ENCODE results near the gene ARHGAP24. TPM values are rescaled to one million over a fixed set of nuclear protein-coding genes. Genes with fewer than 3 reads are reported as not detected.
A peak's percentile ranks its signal among the peaks of the same experiment; 100 is the strongest.

The ARHGAP24 gene
- total RNA-seq, 2 donors from 2014 or later = 34.0 to 42.0 TPM

- H3K4me1 ChIP-seq = peaks cover 0 to 21% of the 10 kb centered on the region in 2 donors
- no peaks in the 10 kb centered on the region for H3K9me3 ChIP-seq
- H3K27me3 ChIP-seq = no peaks in the 10 kb centered on the region
- no peak for DNase-seq (ENCODE audit: low spot score)
- no peak for TF ChIP-seq CTCF (IDR thresholded peaks at IDR 0.05)
- H3K4me3 ChIP-seq = no peak overlapping the region
- H3K36me3 ChIP-seq = no peaks in the 10 kb centered on the region
- peak overlapping the region; percentile 58 to 82 for H3K27ac ChIP-seq
Observed at GRCh38 chr4:85595098-85595775, 120.3 kb downstream of the ARHGAP24 start.

GRCh38 chr4:85595796-85596559 is 121.0 kb downstream of the ARHGAP24 start:
- no peak for TF ChIP-seq CTCF (IDR thresholded peaks at IDR 0.05)
- no peaks in the 10 kb centered on the region for H3K27me3 ChIP-seq
- no peaks in the 10 kb centered on the region for H3K36me3 ChIP-seq
- H3K4me3 ChIP-seq = no peak overlapping the region
- H3K4me1 ChIP-seq = peaks cover 0 to 21% of the 10 kb centered on the region in 2 donors
- peak overlapping the region; percentile 58 to 82 for H3K27ac ChIP-seq
- H3K9me3 ChIP-seq = no peaks in the 10 kb centered on the region
- DNase-seq (ENCODE audit: low spot score) = no peak

GRCh38 chr4:85598936-85599335 is 124.0 kb downstream of the ARHGAP24 start:
- no peak overlapping the region for H3K27ac ChIP-seq
- TF ChIP-seq CTCF (IDR thresholded peaks at IDR 0.05) = no peak
- H3K4me3 ChIP-seq = no peak overlapping the region
- H3K36me3 ChIP-seq = no peaks in the 10 kb centered on the region
- no peaks in the 10 kb centered on the region for H3K9me3 ChIP-seq
- no peaks in the 10 kb centered on the region for H3K27me3 ChIP-seq
- peaks cover 0 to 31% of the 10 kb centered on the region in 2 donors for H3K4me1 ChIP-seq
- DNase-seq (ENCODE audit: low spot score) = no peak

GRCh38 chr4:85600501-85600900 is 125.6 kb downstream of the ARHGAP24 start:
- Histone ChIP-seq H3K27ac (no peak overlapping the region), H3K4me3 (no peak overlapping the region), H3K36me3 (no peaks in the 10 kb centered on the region), H3K27me3 (no peaks in the 10 kb centered on the region), H3K4me1 (peaks cover 0 to 25% of the 10 kb centered on the region in 2 donors), H3K9me3 (no peaks in the 10 kb centered on the region)
- DNase-seq (ENCODE audit: low spot score) = no peak
- no peak for TF ChIP-seq CTCF (IDR thresholded peaks at IDR 0.05)

GRCh38 chr4:85603437-85604336 is 128.7 kb downstream of the ARHGAP24 start:
- no peaks in the 10 kb centered on the region for H3K9me3 ChIP-seq
- peak overlapping the region in 1 of 2 donors; percentile 21 for H3K27ac ChIP-seq
- no peak for TF ChIP-seq CTCF (IDR thresholded peaks at IDR 0.05)
- no peak overlapping the region for H3K4me3 ChIP-seq
- peaks cover 0 to 15% of the 10 kb centered on the region in 2 donors for H3K4me1 ChIP-seq
- no peaks in the 10 kb centered on the region for H3K36me3 ChIP-seq
- no peaks in the 10 kb centered on the region for H3K27me3 ChIP-seq
- DNase-seq (ENCODE audit: low spot score) = no peak

Data from right atrium auricular region (tissue), 2 donors.